GM12891 (cell line): ENCODE results near the gene HLCS.

Experiments
- DNase-seq: peaks from one replicate; pipeline ENCODE4 v3.0.0; 2011; ENCODE audit warnings: low spot score; ENCODE audit not compliant: insufficient read length
- FAIRE-seq: peaks from 2 replicates; lab custom pipeline; 2011; peaks lifted over from hg19 to GRCh38; lab: Jason Lieb, UNC
- PAX5 ChIP-seq: IDR thresholded peaks from 2 replicates; pipeline ENCODE4 v1.6.1; 2011; ENCODE audit warnings: low read length, moderate library complexity, mild to moderate bottlenecking; ENCODE audit not compliant: insufficient read depth, severe bottlenecking
- POLR2A ChIP-seq: IDR thresholded peaks from 2 replicates; pipeline ENCODE4 v1.6.1; 2011; ENCODE audit warnings: low read depth, low read length, control low read depth
- POLR2AphosphoS5 ChIP-seq: IDR thresholded peaks from 2 replicates; pipeline ENCODE4 v1.6.1; 2011; ENCODE audit warnings: low read depth, low read length, control low read depth
- POU2F2 ChIP-seq: IDR thresholded peaks from 2 replicates; pipeline ENCODE4 v1.6.1; 2011; ENCODE audit warnings: low read depth, mild to moderate bottlenecking, control low read depth, low read length, moderate library complexity
- SPI1 ChIP-seq: IDR thresholded peaks from 2 replicates; pipeline ENCODE4 v1.6.1; 2011; ENCODE audit warnings: low read depth, low read length, control low read depth
- TAF1 ChIP-seq: IDR thresholded peaks from 2 replicates; pipeline ENCODE4 v1.6.1; 2011; ENCODE audit warnings: low read depth, low read length, control low read depth

HLCS gene

GRCh38 chr21:36804874-36805611, 161.4 kb downstream of the HLCS start:
- FAIRE-seq: no peak
- no peak for TF ChIP-seq POLR2A
- TF ChIP-seq SPI1: no peak
- no peak for TF ChIP-seq TAF1
- no peak for TF ChIP-seq PAX5
- no peak for DNase-seq

DNA sequence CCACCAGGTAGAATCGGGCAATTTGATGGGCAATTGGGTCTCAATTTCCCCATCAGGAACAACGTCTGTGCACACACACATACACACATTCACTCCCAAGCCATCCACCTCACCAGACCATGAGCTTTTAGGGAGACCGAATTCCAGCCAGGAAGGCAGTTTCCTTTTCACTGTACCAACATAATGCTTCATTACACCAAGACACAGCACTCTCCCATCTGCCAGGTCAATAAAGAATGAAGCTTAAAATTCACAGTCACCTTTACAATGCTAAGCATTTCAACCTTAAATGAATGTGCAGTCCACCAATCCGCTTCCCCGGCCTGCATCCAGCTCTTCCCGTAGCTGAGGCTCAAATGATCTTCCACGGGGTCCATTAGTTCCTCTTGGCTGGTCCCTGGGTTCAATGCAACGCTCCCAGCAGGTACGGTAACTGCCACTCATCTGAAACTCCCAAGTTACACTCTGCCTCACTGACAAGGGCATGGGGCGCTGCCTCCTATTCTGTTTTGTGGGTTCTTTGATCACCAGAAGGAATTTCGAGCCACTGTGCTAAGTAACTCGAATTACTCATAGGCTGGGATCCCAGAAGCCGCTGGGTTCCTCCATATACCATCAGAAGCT, 162.5 kb downstream of the HLCS start:
- DNase-seq: no peak
- TF ChIP-seq SPI1: no peak
- no peak for TF ChIP-seq POU2F2
- TF ChIP-seq TAF1: no peak
- TF ChIP-seq POLR2A: no peak
- no peak for TF ChIP-seq POLR2AphosphoS5
- TF ChIP-seq PAX5: no peak
- no peak for FAIRE-seq

- TF ChIP-seq PAX5: no peak
- no peak for TF ChIP-seq POU2F2
- TF ChIP-seq POLR2AphosphoS5: no peak
- TF ChIP-seq TAF1: no peak
- TF ChIP-seq POLR2A: no peak
- TF ChIP-seq SPI1: no peak
- FAIRE-seq: no peak
- no peak for DNase-seq
Observed at GRCh38 chr21:36803051-36803645, 163.3 kb downstream of the HLCS start.

DNA sequence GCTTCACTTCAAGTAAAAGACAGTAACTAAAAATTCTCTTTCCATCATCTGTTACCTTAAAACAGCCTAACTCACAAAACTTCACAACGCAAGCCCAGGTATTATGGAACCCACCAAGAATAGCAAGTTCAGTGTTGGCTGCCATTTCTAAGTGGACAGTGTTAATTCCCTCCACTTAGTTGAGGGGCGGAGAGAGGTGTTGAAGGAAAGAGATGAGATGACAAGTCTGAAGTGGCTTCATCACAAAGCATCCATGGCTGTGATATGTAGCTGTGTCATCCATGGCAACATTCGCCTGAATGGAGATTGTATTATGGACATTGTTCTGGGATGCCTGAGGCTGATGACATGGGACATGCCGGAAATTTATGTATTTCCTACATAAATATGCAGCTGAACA, 165.7 kb downstream of the HLCS start:
- FAIRE-seq (no peak), DNase-seq (no peak)
- TF ChIP-seq PAX5 (no peak), TAF1 (no peak)

GRCh38 chr21:36799869-36800268, 166.6 kb downstream of the HLCS start:
- TF ChIP-seq TAF1 (no peak), PAX5 (no peak), SPI1 (no peak), POLR2A (no peak), POLR2AphosphoS5 (no peak), POU2F2 (no peak)
- DNase-seq: no peak
- FAIRE-seq: no peak

GRCh38 chr21:36798491-36798890, 168.0 kb downstream of the HLCS start:
- TF ChIP-seq POLR2AphosphoS5 (no peak), POLR2A (no peak), TAF1 (no peak), SPI1 (no peak), PAX5 (no peak), POU2F2 (no peak)
- DNase-seq (no peak), FAIRE-seq (no peak)

GRCh38 chr21:36796070-36796469, 170.4 kb downstream of the HLCS start:
- DNase-seq: no peak
- no peak for TF ChIP-seq POLR2A
- FAIRE-seq: no peak

DNA sequence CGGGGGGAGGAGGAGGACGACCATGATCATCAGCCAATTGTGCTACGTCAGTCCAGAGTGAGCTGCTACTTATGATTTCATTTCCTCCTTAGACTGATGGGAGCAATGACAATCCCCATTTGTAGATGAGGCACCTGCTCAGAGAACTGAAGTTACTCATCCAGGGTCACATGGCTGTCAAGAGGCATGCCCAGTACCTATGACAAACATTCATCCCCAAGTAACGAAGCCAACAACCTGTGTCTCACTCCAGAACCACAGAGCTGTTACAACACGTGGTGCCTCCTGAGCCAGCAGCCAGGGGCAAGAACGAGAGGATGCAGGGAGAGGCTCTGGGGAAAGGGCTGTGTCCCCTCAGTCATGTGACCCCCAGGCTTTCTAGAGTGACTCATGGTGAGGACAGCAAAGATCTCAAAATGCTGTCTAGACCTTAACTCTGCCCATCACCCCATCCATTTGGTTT, 173.9 kb downstream of the HLCS start:
- no peak for TF ChIP-seq POLR2A
- TF ChIP-seq TAF1: no peak
- TF ChIP-seq SPI1: no peak
- TF ChIP-seq POU2F2: no peak
- no peak for TF ChIP-seq POLR2AphosphoS5
- TF ChIP-seq PAX5: no peak
- FAIRE-seq (no peak), DNase-seq (no peak)

- DNase-seq: no peak
- TF ChIP-seq POU2F2 (no peak), TAF1 (no peak), SPI1 (no peak), POLR2A (no peak), POLR2AphosphoS5 (no peak), PAX5 (no peak)
- FAIRE-seq: no peak
Observed at GRCh38 chr21:36791695-36792470, 174.6 kb downstream of the HLCS start.

DNA sequence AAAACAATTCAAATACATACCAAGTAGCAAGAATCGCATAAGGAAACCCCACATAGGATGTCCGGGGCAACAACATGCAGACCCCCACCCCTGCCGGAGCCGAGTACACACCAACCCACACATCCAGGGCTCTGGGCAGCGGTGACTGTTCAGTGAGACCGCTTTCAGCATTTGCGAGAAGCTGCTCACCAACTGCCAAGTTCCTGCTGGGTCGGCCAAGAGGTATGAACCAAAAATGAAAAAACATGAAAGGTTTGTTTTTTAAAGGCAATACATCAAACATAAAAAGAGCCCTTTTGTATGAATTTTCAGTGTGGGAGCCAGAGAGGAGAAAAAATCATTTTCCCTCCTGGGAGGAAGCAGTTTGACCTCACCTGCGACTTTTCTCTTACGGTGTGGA, 175.3 kb downstream of the HLCS start:
- DNase-seq (no peak), FAIRE-seq (no peak)
- TF ChIP-seq POLR2AphosphoS5 (no peak), SPI1 (no peak), TAF1 (no peak), PAX5 (no peak), POU2F2 (no peak), POLR2A (no peak)
